GM08714 (cell line): ENCODE data around the gene RSBN1.
A peak's percentile ranks its signal among the peaks of the same experiment; 100 is the strongest.

Source experiments
- H3K4me3 ChIP-seq: fragments of 200-500 bp; sonication (Bioruptor generic); 2 replicates; pipeline ENCODE4 v1.5.1; 2014; ENCODE audit warnings: mild to moderate bottlenecking, low read length, inconsistent platforms
- ZNF274 ChIP-seq: IDR thresholded peaks from 2 replicates; pipeline ENCODE4 v1.6.1; 2012; ENCODE audit warnings: mild to moderate bottlenecking, low read depth, low read length

Gene RSBN1

DNA sequence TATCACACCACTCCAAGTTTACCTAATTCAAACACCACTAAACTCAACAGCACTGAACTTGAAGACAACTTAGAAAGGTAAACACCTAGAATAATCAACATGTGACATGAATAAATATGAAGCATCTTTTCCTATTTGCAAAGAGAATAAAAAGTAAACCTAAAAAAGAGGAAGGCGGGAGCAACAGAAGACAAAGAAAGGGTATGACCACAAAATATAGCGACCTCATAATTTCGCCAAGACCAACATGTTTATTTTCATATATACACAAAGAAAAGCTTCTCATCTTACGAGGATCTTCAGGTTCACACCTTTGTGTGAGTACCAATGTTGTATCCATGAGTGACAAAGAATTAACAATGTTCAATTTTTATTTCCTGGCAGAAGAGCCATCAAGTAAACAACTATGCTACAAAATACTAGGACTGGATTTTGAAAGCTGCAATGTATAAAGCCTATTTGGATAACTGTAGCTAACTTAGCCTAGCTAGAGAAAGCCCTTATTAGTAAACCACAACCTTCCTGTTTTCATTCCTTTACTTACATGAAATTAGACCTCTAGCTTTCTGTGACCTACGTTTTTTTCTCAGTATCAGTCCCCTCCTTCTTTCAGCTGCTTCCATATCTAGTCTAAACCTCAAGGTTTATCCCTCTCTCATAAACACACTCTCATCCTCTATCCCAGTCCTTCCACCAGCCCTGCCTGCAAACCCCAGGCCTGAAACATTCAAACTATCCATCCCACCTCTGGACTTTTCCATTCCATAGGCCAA, 31.7 kb downstream of the RSBN1 start:
- TF ChIP-seq ZNF274, result no peak
- peak overlapping the region; percentile 53; the same call in 1 of the 2 replicates for H3K4me3 ChIP-seq

DNA sequence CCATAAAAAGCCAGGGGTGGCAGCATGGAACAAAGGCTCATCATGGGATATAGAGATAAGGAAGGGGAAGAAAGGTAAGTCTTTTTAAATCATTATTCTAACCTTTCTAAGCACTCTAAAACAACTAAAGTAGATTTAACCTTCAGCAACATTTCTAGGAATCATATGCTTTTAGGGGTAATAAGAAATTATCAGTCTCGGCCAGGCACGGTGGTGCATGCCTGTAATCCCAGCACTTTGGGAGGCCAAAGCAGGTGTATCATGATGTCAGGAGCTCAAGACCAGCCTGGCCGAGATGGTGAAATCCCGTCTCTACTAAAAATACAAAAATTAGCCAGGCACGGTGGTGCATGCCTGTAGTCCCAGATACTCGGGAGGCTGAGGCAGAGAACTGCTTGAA, 32.7 kb downstream of the RSBN1 start:
- no peak for TF ChIP-seq ZNF274
- H3K4me3 ChIP-seq, result no peak overlapping the region

- H3K4me3 ChIP-seq, result no peak overlapping the region
- TF ChIP-seq ZNF274, result no peak
Observed at GRCh38 chr1:113777561-113777960, 34.7 kb downstream of the RSBN1 start.

GRCh38 chr1:113770031-113770430, 42.2 kb downstream of the RSBN1 start:
- no peak for TF ChIP-seq ZNF274
- no peak overlapping the region for H3K4me3 ChIP-seq

GRCh38 chr1:113769601-113769970, 42.7 kb downstream of the RSBN1 start:
- TF ChIP-seq ZNF274, result no peak
- H3K4me3 ChIP-seq, result no peak overlapping the region

GRCh38 chr1:113768916-113769600, 43.2 kb downstream of the RSBN1 start:
- no peak overlapping the region for H3K4me3 ChIP-seq
- TF ChIP-seq ZNF274, result no peak

- no peak overlapping the region for H3K4me3 ChIP-seq
- no peak for TF ChIP-seq ZNF274
Observed at GRCh38 chr1:113765306-113766230, 46.7 kb downstream of the RSBN1 start.

- H3K4me3 ChIP-seq, result no peak overlapping the region
- TF ChIP-seq ZNF274, result no peak
Observed at GRCh38 chr1:113763661-113764060, 48.6 kb downstream of the RSBN1 start.

DNA sequence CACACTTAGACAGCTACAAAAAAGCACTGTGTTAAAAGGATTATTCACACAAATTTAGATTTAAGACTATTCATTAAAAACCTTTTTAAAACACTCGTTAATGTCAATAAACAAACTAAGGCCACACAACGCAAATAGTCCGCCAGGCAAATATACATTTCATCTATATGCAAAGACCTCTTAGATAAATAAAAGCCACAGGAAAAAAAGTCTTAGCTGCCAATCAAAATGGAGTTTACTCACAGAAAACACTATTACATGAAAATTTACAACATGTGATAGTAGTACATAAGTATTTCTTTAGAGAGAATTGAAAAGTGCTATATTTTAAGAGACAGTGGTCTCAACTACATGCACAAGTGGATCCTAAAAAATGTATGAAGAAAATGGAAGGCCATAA, 50.3 kb downstream of the RSBN1 start:
- no peak overlapping the region for H3K4me3 ChIP-seq
- no peak for TF ChIP-seq ZNF274

GRCh38 chr1:113760102-113761080, 51.9 kb downstream of the RSBN1 start:
- H3K4me3 ChIP-seq, result peak overlapping the region; percentile 100; the same call in 1 of the 2 replicates
- TF ChIP-seq ZNF274, result no peak

DNA sequence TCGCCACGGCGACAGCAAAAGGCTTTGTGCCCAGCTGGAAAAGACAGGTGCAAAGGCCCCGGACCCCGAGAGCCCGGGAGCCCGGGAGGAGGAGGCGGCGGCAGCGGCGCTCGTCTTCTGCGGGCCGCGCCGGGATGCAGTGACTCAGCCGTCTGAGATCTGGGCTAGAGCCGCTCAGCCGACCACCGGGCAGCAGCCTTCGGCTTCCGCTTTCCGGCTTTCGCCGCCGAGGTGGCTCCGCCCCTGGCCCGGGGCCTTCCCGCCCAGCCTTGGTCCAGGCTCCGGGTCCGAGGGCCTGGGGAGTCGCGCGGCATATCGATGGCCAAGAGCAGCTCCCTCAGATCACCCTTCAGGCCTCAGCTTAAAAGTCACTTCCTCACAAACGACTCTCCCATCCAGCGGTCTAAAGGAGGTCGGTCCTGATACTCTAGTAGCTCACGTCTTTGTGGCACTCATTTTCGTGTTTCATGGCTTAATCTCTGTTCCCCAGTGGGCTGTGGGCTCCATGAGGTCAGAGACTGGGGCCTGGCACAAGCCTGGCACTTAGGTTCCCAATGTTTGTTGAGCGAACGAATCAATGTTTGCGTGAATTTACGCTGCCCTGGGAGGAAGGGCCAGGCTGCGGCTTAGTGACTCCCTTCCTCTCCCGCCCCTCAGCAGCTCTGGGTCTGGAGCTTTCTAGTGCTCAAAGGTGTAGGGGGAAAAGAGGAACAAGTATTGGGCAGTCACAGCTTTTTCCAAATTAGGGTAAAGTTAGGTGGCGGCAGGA, 52.8 kb downstream of the RSBN1 start, which contains the start of gene PHTF1:
PHTF1 (minus strand) TSS at position 154 of the 769 bp plus-strand sequence. CDS start 783 bp downstream, outside the sequence.
- peak within 1 kb of the TSS; percentile 100 for H3K4me3 ChIP-seq
- no peak for TF ChIP-seq ZNF274

DNA sequence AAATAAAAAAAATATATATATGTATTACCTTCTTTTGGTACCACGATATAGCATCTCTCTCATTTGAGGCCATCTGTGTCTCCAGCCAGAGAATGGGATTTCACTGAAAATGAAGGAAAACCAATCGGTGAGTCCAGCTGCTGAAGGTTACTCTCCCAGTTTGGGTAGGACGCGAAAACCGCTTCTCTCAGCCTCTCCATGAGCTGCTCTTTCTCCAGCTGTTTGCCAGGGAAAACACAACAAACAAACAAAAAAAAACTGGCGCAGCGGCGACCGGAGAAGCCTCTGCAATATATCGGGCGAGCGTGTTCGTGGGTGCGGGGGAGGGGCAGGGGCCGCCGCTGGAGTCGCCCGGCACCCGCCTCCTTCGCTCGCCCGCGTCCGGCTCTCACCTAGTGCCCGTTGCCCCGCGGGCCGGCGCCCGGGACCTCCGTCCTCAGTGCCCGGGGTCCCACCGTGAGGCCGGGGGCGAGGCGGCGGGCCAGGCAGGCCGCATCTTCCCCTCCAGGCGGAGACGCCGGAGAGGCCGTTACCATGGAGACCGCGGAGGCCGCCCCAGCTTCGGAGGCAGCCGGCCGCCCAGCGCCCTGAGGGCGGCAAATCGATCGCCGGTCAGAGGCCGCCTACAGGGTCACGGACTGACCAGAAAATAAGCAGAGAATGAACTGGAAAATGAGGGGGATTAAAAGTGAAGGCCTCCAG, 53.5 kb downstream of the RSBN1 start:
- H3K4me3 ChIP-seq, result peak overlapping the region; percentile 100
- no peak for TF ChIP-seq ZNF274
